ENCODE measurements around the gene PCED1B. TPM values are rescaled to one million over a fixed set of nuclear protein-coding genes. Genes with fewer than 3 reads are reported as not detected.

PCED1B gene
- total and polyA plus RNA-seq, 8 donors, result 0.60 to 8.1 (median 1.3) TPM

DNA sequence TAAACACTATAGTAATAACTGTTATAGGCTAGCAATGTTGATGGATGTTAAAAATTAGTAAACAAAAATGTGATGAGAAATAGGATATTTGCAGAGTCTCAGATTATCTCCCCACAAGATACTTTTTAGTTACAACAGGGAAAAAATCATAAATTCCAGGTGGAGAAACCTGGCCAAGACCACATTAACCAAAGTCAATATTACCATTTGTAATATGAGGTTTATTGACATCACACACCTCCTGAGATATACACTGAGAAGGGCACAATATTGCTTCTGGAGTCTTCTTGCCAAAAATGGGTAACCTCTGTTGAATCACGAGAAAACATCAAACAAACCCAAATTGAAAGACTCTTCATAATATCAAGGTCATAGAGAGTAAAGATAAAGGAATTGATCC is 72.7 kb downstream of the PCED1B start:
- DNase-seq (no peak), ATAC-seq (no peak)
- no peak overlapping the region for H3K27ac ChIP-seq
- H3K4me3 ChIP-seq, result no peak overlapping the region
- TF ChIP-seq, protein P1, sequence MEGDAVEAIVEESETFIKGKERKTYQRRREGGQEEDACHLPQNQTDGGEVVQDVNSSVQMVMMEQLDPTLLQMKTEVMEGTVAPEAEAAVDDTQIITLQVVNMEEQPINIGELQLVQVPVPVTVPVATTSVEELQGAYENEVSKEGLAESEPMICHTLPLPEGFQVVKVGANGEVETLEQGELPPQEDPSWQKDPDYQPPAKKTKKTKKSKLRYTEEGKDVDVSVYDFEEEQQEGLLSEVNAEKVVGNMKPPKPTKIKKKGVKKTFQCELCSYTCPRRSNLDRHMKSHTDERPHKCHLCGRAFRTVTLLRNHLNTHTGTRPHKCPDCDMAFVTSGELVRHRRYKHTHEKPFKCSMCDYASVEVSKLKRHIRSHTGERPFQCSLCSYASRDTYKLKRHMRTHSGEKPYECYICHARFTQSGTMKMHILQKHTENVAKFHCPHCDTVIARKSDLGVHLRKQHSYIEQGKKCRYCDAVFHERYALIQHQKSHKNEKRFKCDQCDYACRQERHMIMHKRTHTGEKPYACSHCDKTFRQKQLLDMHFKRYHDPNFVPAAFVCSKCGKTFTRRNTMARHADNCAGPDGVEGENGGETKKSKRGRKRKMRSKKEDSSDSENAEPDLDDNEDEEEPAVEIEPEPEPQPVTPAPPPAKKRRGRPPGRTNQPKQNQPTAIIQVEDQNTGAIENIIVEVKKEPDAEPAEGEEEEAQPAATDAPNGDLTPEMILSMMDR (IDR thresholded peaks at IDR 0.05), result no peak
- H3K27me3 ChIP-seq, result no peaks in the 10 kb centered on the region
- H3K36me3 ChIP-seq, result no peaks in the 10 kb centered on the region
- intact Hi-C loops (cut with DNase I), result no loop called here
- peaks cover 0 to 8% of the 10 kb centered on the region in 2 donors for H3K4me1 ChIP-seq
- no peaks in the 10 kb centered on the region for H3K9me3 ChIP-seq

- H3K27ac ChIP-seq, result peak overlapping the region in 1 of 2 donors; percentile 55
- intact Hi-C loops (cut with DNase I), result no loop called here
- peak; percentile 68 for ATAC-seq
Measured at GRCh38 chr12:47155457-47156166, 76.2 kb downstream of the PCED1B start.

DNA sequence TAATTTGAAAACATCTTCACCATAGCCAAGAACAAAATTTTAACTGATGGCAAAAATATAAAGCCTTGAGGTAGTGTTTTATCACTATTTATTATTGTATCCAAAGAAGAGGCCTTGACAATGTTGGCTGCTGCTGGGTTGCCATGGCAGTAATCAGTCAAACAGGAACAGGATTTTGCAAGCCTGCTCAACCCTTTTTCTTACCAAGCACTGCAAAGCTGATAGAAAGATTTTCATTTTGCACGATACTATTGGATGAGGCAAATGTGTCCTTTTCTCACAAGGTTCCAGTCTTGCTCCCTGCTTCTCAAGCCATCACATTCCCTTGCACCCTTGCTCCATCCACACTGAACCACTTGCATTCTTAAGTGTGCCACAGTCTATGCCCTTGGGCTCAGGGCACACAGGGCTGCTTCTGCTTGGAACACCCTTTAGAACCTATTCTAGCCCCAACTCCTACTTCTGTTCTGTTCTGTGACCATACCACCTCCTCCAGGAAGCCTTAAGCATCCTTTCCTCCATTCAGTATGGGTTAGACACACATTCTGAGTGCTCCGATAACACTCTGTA is 76.8 kb downstream of the PCED1B start:
- Histone ChIP-seq H3K4me3 (no peak overlapping the region), H3K9me3 (peaks cover 0 to 4% of the 10 kb centered on the region in 2 donors), H3K27ac (peak overlapping the region in 1 of 2 donors; percentile 55), H3K36me3 (no peaks in the 10 kb centered on the region), H3K27me3 (no peaks in the 10 kb centered on the region), H3K4me1 (peaks cover 0 to 8% of the 10 kb centered on the region in 2 donors)
- DNase-seq (peak in 1 of 4 donors; percentile 16), ATAC-seq (peak; percentile 80)
- TF ChIP-seq, protein P1 (IDR thresholded peaks at IDR 0.05), result no peak
- intact Hi-C loops (cut with DNase I), result no loop called here

More at GRCh38 chr12:47155457-47156166, 76.2 kb downstream of the PCED1B start:
- no peaks in the 10 kb centered on the region for H3K27me3 ChIP-seq
- no peak overlapping the region for H3K4me3 ChIP-seq
- H3K36me3 ChIP-seq, result no peaks in the 10 kb centered on the region
- H3K4me1 ChIP-seq, result peaks cover 0 to 8% of the 10 kb centered on the region in 2 donors
- no peak for DNase-seq
- peaks cover 0 to 4% of the 10 kb centered on the region in 2 donors for H3K9me3 ChIP-seq
- TF ChIP-seq, protein P1 (IDR thresholded peaks at IDR 0.05), result no peak

DNA sequence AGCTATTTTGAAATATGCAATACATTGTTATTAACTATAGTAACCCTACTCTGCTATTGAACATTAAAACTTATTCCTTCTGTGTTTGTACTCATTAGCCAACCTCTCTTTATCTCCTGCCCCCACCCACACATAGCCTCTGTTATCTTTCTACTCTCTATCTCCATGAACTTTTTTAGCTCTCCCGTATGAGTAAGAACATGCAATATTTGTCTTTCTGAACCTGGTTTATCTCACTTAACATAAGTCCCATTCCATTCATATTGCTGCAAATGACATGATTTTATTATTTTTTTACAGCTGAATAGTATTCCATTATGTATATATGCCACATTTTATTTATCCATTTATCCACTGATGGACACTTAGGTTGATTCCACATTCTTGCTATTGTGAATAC is 79.4 kb downstream of the PCED1B start:
- Histone ChIP-seq H3K27me3 (no peaks in the 10 kb centered on the region), H3K9me3 (peaks cover 0 to 9% of the 10 kb centered on the region in 2 donors), H3K4me3 (no peak overlapping the region), H3K36me3 (no peaks in the 10 kb centered on the region), H3K4me1 (peaks cover 0 to 8% of the 10 kb centered on the region in 2 donors), H3K27ac (no peak overlapping the region)
- ATAC-seq, result no peak
- TF ChIP-seq, protein P1 (IDR thresholded peaks at IDR 0.05), result no peak
- DNase-seq, result no peak
- intact Hi-C loops (cut with DNase I), result no loop called here

- Histone ChIP-seq H3K4me1 (peaks cover 0 to 8% of the 10 kb centered on the region in 2 donors), H3K4me3 (no peak overlapping the region), H3K36me3 (no peaks in the 10 kb centered on the region), H3K27me3 (no peaks in the 10 kb centered on the region), H3K9me3 (peaks cover 0 to 9% of the 10 kb centered on the region in 2 donors), H3K27ac (no peak overlapping the region)
- intact Hi-C loops (cut with DNase I), result no loop called here
- DNase-seq (no peak), ATAC-seq (no peak)
- TF ChIP-seq, protein P1 (IDR thresholded peaks at IDR 0.05), result no peak
Measured at GRCh38 chr12:47159348-47159747, 79.9 kb downstream of the PCED1B start.
